HCT116 (cell line): Measurements from ENCODE around the gene ZHX3.

ENCODE experiments used
- EZH2 ChIP-seq: fragments of 200-600 bp; sonication (generic); IDR thresholded peaks from 2 replicates; pipeline ENCODE4 v1.6.1; 2017; ENCODE audit warnings: antibody characterized with exemption, mixed run types
- EZH2phosphoT487 ChIP-seq: fragments of 200-600 bp; IDR thresholded peaks from 2 replicates; pipeline ENCODE4 v1.6.1; 2018; ENCODE audit warnings: antibody characterized with exemption, borderline replicate concordance
- ZFX ChIP-seq: fragments of 450-650 bp; IDR thresholded peaks from 2 replicates; pipeline ENCODE4 v1.6.1; 2017
- TF ChIP-seq, protein P1 (sequence below): IDR thresholded peaks from 2 replicates; pipeline ENCODE4 v1.6.1; 2012
- TF ChIP-seq, protein P2 (sequence below), 3 experiments: fragments of 200-600 bp in 1 of 3; sonication (generic) in 1 of 3; IDR thresholded peaks in 2 of 3; conservative IDR thresholded peaks in 1 of 3; 2 replicates each; pipeline ENCODE4 v1.5.1; 2012 to 2017; ENCODE audit warnings: low read depth in 2 of 3, low read length in 2 of 3, antibody characterized with exemption in 1 of 3, borderline replicate concordance in 1 of 3, control low read depth in 1 of 3, mild to moderate bottlenecking in 1 of 3, mixed read lengths in 1 of 3, mixed run types in 1 of 3, moderate library complexity in 1 of 3; ENCODE audit not compliant: insufficient read depth in 1 of 3
- TF ChIP-seq, protein P3 (sequence below): IDR thresholded peaks from 2 replicates; pipeline ENCODE4 v1.6.1; 2012

DNA sequence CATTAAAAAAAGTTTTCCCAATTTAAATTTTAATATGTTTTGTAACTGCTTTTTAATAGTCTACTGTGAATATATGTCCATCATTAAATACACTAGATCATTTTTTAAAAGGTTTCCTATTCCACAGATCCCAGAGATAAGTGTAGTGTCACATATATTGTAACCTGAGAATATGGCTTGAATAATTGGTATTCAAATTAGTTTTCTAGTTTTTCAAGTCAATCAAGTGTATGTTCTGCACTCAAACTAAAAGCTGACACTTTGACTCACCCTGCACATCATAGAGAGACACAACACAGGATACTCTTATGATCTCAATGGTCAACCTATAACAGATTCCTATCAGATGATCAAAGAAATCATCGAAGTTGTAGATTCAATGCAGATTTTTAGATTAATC, 49.1 kb downstream of the ZHX3 start:
- no peak for TF ChIP-seq EZH2
- TF ChIP-seq, protein P1, sequence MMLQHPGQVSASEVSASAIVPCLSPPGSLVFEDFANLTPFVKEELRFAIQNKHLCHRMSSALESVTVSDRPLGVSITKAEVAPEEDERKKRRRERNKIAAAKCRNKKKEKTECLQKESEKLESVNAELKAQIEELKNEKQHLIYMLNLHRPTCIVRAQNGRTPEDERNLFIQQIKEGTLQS: no peak
- no peak for TF ChIP-seq ZFX
- TF ChIP-seq, protein P2, sequence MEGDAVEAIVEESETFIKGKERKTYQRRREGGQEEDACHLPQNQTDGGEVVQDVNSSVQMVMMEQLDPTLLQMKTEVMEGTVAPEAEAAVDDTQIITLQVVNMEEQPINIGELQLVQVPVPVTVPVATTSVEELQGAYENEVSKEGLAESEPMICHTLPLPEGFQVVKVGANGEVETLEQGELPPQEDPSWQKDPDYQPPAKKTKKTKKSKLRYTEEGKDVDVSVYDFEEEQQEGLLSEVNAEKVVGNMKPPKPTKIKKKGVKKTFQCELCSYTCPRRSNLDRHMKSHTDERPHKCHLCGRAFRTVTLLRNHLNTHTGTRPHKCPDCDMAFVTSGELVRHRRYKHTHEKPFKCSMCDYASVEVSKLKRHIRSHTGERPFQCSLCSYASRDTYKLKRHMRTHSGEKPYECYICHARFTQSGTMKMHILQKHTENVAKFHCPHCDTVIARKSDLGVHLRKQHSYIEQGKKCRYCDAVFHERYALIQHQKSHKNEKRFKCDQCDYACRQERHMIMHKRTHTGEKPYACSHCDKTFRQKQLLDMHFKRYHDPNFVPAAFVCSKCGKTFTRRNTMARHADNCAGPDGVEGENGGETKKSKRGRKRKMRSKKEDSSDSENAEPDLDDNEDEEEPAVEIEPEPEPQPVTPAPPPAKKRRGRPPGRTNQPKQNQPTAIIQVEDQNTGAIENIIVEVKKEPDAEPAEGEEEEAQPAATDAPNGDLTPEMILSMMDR (IDR thresholded peaks at IDR 0.05 in 2 of 3, conservative IDR thresholded peaks at IDR 0.05 in 1 of 3; ENCODE audit: borderline replicate concordance in 1 of 3, insufficient read depth in 1 of 3, low read depth in 2 of 3, low read length in 2 of 3): no peak
- TF ChIP-seq, protein P3, sequence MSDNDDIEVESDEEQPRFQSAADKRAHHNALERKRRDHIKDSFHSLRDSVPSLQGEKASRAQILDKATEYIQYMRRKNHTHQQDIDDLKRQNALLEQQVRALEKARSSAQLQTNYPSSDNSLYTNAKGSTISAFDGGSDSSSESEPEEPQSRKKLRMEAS: no peak
- TF ChIP-seq EZH2phosphoT487: no peak
